ENCODE data around the gene JAG1.

The JAG1 gene

GRCh38 chr20:10670501-10671220 lies 3.1 kb downstream of the JAG1 start:
- no peak for DNase-seq
- intact Hi-C loops (cut with DNase I), result loop anchor here (1.0 to 10.0 kb wide), 2 partner anchors 604 to 874 kb away; no protein-coding TSS in a partner anchor

- DNase-seq, result no peak
- intact Hi-C loops (cut with DNase I), result loop anchor here (10.0 kb wide), 1 partner anchor 875 kb away; no protein-coding TSS in a partner anchor
Observed at GRCh38 chr20:10669843-10670446, 3.9 kb downstream of the JAG1 start.

- DNase-seq, result no peak
- intact Hi-C loops (cut with DNase I), result no loop called here
Observed at GRCh38 chr20:10668677-10669368, 5.0 kb downstream of the JAG1 start.

- DNase-seq, result no peak
- intact Hi-C loops (cut with DNase I), result no loop called here
Observed at GRCh38 chr20:10667560-10668167, 6.1 kb downstream of the JAG1 start.

GRCh38 chr20:10667077-10667401 lies 6.8 kb downstream of the JAG1 start:
- DNase-seq, result peak in 6 of 10 donors; percentile 17 to 89 (median 64)
- intact Hi-C loops (cut with DNase I), result no loop called here

- intact Hi-C loops (cut with DNase I), result no loop called here
Observed at GRCh38 chr20:10666221-10667076, 7.3 kb downstream of the JAG1 start.

GRCh38 chr20:10665791-10666190 lies 8.0 kb downstream of the JAG1 start:
- intact Hi-C loops (cut with DNase I), result no loop called here

More at GRCh38 chr20:10666221-10667076, 7.3 kb downstream of the JAG1 start:
- DNase-seq, result peak in 1 of 10 donors; percentile 72

GRCh38 chr20:10665027-10665561 lies 8.7 kb downstream of the JAG1 start:
- DNase-seq, result no peak
- intact Hi-C loops (cut with DNase I), result no loop called here

More at GRCh38 chr20:10665791-10666190, 8.0 kb downstream of the JAG1 start:
- peak in 1 of 10 donors; percentile 32 for DNase-seq

- intact Hi-C loops (cut with DNase I), result no loop called here
- no peak for DNase-seq
Observed at GRCh38 chr20:10663756-10664155, 10.0 kb downstream of the JAG1 start.

- peak in 1 of 10 donors; percentile 72 for DNase-seq
- intact Hi-C loops (cut with DNase I), result no loop called here
Observed at GRCh38 chr20:10662661-10663458, 10.9 kb downstream of the JAG1 start.

- DNase-seq, result peak in 1 of 10 donors; percentile 52
- intact Hi-C loops (cut with DNase I), result no loop called here
Observed at GRCh38 chr20:10662151-10662550, 11.6 kb downstream of the JAG1 start.

- intact Hi-C loops (cut with DNase I), result no loop called here
- no peak for DNase-seq
Observed at GRCh38 chr20:10661261-10661660, 12.5 kb downstream of the JAG1 start.

- DNase-seq, result peak in 1 of 10 donors; percentile 57
- intact Hi-C loops (cut with DNase I), result no loop called here
Observed at GRCh38 chr20:10660661-10661060, 13.1 kb downstream of the JAG1 start.

- intact Hi-C loops (cut with DNase I), result no loop called here
- DNase-seq, result no peak
Observed at GRCh38 chr20:10659651-10660601, 13.9 kb downstream of the JAG1 start.

- DNase-seq, result no peak
- intact Hi-C loops (cut with DNase I), result no loop called here
Observed at GRCh38 chr20:10658876-10659632, 14.7 kb downstream of the JAG1 start.

- peak in 1 of 10 donors; percentile 36 for DNase-seq
- intact Hi-C loops (cut with DNase I), result no loop called here
Observed at GRCh38 chr20:10658051-10658823, 15.6 kb downstream of the JAG1 start.
